ENCODE data around the gene HAL. TPM values are rescaled to one million over a fixed set of nuclear protein-coding genes. Genes with fewer than 3 reads are reported as not detected.

Gene HAL
- total RNA-seq, 1 experiment from 2014 or later, result 1.8 TPM

DNA sequence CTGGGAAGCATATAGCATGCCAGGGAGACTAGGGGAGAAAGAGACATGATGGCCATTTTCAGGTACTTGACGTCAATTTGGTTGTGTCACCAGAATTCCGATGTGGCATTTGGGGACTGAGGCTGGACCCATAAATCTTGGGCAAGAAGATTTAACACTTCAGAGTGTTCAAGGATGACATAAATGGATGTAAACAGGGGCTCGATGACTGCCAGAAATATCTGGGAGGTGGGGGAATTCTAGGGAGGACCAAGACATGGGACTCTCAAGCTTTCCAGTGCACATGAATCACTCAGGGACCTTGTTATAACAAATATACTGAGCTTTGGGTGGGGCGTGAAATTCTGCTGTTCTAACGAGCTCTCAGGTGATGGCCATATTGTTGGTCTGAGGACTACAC, 17.8 kb downstream of the HAL start:
- no peaks in the 10 kb centered on the region for H3K9me2 ChIP-seq (ENCODE audit: insufficient read depth)
- no TSS peak for BruUV-seq (replicated peaks)
- H3K79me2 ChIP-seq (ENCODE audit: insufficient read depth, low read length), result no peaks in the 10 kb centered on the region
- ChIA-PET POLR2A (no interaction called here), RAD21 (ENCODE audit: low non-redundant PET in 1 of 2, low total read pairs in 2 of 2, uncharacterized antibody in 2 of 2, unreplicated experiment in 2 of 2) (no interaction called here), CTCF (no interaction called here)
- no peaks in the 10 kb centered on the region for H4K20me1 ChIP-seq (ENCODE audit: insufficient read depth)
- no peaks in the 10 kb centered on the region for H3K36me3 ChIP-seq (ENCODE audit: control insufficient read depth in 1 of 2, insufficient read depth in 2 of 2, low read length in 2 of 2)
- no peaks in the 10 kb centered on the region for H3K9me3 ChIP-seq (ENCODE audit: control insufficient read depth in 1 of 2, insufficient read depth in 1 of 2, low read depth in 1 of 2, low read length in 2 of 2)
- H3K4me1 ChIP-seq (ENCODE audit: control insufficient read depth in 1 of 2, insufficient read depth in 2 of 2, low read length in 2 of 2), result peaks cover 0 to 7% of the 10 kb centered on the region in 2 experiments; a peak in 1 of 4 replicates
- no peak overlapping the region for H3K9ac ChIP-seq (ENCODE audit: low read length)
- no peak overlapping the region for H3K27ac ChIP-seq (ENCODE audit: low read depth, low read length)
- DNase-seq (ENCODE audit: low read depth, low spot score), result no peak
- H3K27me3 ChIP-seq (ENCODE audit: insufficient read depth, low read length), result no peaks in the 10 kb centered on the region
- intact Hi-C loops (cut with micrococcal nuclease), result no loop called here
- TF ChIP-seq YY1 (IDR thresholded peaks at IDR 0.05; ENCODE audit: extremely low read depth, insufficient replicate concordance, low read depth, low read length), result no peak
- TF ChIP-seq, protein P1, sequence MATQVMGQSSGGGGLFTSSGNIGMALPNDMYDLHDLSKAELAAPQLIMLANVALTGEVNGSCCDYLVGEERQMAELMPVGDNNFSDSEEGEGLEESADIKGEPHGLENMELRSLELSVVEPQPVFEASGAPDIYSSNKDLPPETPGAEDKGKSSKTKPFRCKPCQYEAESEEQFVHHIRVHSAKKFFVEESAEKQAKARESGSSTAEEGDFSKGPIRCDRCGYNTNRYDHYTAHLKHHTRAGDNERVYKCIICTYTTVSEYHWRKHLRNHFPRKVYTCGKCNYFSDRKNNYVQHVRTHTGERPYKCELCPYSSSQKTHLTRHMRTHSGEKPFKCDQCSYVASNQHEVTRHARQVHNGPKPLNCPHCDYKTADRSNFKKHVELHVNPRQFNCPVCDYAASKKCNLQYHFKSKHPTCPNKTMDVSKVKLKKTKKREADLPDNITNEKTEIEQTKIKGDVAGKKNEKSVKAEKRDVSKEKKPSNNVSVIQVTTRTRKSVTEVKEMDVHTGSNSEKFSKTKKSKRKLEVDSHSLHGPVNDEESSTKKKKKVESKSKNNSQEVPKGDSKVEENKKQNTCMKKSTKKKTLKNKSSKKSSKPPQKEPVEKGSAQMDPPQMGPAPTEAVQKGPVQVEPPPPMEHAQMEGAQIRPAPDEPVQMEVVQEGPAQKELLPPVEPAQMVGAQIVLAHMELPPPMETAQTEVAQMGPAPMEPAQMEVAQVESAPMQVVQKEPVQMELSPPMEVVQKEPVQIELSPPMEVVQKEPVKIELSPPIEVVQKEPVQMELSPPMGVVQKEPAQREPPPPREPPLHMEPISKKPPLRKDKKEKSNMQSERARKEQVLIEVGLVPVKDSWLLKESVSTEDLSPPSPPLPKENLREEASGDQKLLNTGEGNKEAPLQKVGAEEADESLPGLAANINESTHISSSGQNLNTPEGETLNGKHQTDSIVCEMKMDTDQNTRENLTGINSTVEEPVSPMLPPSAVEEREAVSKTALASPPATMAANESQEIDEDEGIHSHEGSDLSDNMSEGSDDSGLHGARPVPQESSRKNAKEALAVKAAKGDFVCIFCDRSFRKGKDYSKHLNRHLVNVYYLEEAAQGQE (IDR thresholded peaks at IDR 0.05; ENCODE audit: low read depth), result no peak
- no peak for TF ChIP-seq FOSL1 (IDR thresholded peaks at IDR 0.05; ENCODE audit: low read depth)
- TF ChIP-seq ZFX (IDR thresholded peaks at IDR 0.05), result no peak
- no peak for TF ChIP-seq EZH2 (IDR thresholded peaks at IDR 0.05)
- no peak for TF ChIP-seq POLR2A (IDR thresholded peaks at IDR 0.05; ENCODE audit: borderline replicate concordance, extremely low read depth, insufficient read depth, insufficient read length)
- no peak for TF ChIP-seq POLR2AphosphoS5 (IDR thresholded peaks at IDR 0.05; ENCODE audit: low read depth, low read length)
- TF ChIP-seq, protein P2, sequence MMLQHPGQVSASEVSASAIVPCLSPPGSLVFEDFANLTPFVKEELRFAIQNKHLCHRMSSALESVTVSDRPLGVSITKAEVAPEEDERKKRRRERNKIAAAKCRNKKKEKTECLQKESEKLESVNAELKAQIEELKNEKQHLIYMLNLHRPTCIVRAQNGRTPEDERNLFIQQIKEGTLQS (IDR thresholded peaks at IDR 0.05), result no peak
- TF ChIP-seq, protein P3, sequence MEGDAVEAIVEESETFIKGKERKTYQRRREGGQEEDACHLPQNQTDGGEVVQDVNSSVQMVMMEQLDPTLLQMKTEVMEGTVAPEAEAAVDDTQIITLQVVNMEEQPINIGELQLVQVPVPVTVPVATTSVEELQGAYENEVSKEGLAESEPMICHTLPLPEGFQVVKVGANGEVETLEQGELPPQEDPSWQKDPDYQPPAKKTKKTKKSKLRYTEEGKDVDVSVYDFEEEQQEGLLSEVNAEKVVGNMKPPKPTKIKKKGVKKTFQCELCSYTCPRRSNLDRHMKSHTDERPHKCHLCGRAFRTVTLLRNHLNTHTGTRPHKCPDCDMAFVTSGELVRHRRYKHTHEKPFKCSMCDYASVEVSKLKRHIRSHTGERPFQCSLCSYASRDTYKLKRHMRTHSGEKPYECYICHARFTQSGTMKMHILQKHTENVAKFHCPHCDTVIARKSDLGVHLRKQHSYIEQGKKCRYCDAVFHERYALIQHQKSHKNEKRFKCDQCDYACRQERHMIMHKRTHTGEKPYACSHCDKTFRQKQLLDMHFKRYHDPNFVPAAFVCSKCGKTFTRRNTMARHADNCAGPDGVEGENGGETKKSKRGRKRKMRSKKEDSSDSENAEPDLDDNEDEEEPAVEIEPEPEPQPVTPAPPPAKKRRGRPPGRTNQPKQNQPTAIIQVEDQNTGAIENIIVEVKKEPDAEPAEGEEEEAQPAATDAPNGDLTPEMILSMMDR (IDR thresholded peaks at IDR 0.05 in 2 of 3, conservative IDR thresholded peaks at IDR 0.05 in 1 of 3; ENCODE audit: borderline replicate concordance in 1 of 3, insufficient read depth in 1 of 3, low read depth in 2 of 3, low read length in 2 of 3), result no peak
- TF ChIP-seq, protein P4, sequence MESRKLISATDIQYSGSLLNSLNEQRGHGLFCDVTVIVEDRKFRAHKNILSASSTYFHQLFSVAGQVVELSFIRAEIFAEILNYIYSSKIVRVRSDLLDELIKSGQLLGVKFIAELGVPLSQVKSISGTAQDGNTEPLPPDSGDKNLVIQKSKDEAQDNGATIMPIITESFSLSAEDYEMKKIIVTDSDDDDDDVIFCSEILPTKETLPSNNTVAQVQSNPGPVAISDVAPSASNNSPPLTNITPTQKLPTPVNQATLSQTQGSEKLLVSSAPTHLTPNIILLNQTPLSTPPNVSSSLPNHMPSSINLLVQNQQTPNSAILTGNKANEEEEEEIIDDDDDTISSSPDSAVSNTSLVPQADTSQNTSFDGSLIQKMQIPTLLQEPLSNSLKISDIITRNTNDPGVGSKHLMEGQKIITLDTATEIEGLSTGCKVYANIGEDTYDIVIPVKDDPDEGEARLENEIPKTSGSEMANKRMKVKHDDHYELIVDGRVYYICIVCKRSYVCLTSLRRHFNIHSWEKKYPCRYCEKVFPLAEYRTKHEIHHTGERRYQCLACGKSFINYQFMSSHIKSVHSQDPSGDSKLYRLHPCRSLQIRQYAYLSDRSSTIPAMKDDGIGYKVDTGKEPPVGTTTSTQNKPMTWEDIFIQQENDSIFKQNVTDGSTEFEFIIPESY (IDR thresholded peaks at IDR 0.05; ENCODE audit: extremely low read depth, insufficient replicate concordance, low read length), result no peak
- ATAC-seq, result no peak
- no peak overlapping the region for H2AFZ ChIP-seq (ENCODE audit: low read depth, low read length, poor library complexity, severe bottlenecking)
- H3K4me3 ChIP-seq (replicated peaks in 1 of 2; ENCODE audit: low read depth in 1 of 2, low read length in 2 of 2), result no peak overlapping the region
- no peak overlapping the region for H3K4me2 ChIP-seq (ENCODE audit: low read length)
